Measurements from ENCODE around the gene HRAS.

Gene HRAS

GRCh38 chr11:553083-553987 lies 18.0 kb upstream of the HRAS start:
- DNase-seq, result no peak

- DNase-seq, result no peak
Observed at GRCh38 chr11:551596-551995, 16.2 kb upstream of the HRAS start.

- DNase-seq, result no peak
Observed at GRCh38 chr11:551131-551530, 15.8 kb upstream of the HRAS start.

GRCh38 chr11:550746-551085 lies 15.3 kb upstream of the HRAS start:
- no peak for DNase-seq

GRCh38 chr11:550021-550745 lies 14.8 kb upstream of the HRAS start:
- no peak for DNase-seq

- no peak for DNase-seq
Observed at GRCh38 chr11:548700-549603, 13.6 kb upstream of the HRAS start.

GRCh38 chr11:545171-545570 lies 9.8 kb upstream of the HRAS start:
- DNase-seq, result no peak

- no peak for DNase-seq
Observed at GRCh38 chr11:544817-545166, 9.4 kb upstream of the HRAS start.

GRCh38 chr11:541433-541885 lies 6.1 kb upstream of the HRAS start:
- no peak for DNase-seq

- no peak for DNase-seq
Observed at GRCh38 chr11:540583-541432, 5.4 kb upstream of the HRAS start.

GRCh38 chr11:539971-540481 lies 4.7 kb upstream of the HRAS start:
- no peak for DNase-seq

GRCh38 chr11:538431-539051 lies 3.2 kb upstream of the HRAS start:
- no peak for DNase-seq

GRCh38 chr11:537622-538430 lies 2.5 kb upstream of the HRAS start:
- DNase-seq, result no peak

GRCh38 chr11:536841-537621 lies 1.7 kb upstream of the HRAS start, which contains the start of gene LRRC56:
Gene LRRC56, plus strand, starts transcription at chr11:537527. Its CDS starts 3,158 bp downstream, at chr11:540685.
- DNase-seq, result peak; percentile 69

GRCh38 chr11:535210-535518 lies 212 bp downstream of the HRAS start:
- no peak for DNase-seq

- peak; percentile 30 for DNase-seq
Observed at GRCh38 chr11:534396-535209, 773 bp downstream of the HRAS start.

GRCh38 chr11:533586-534395 lies 1.6 kb downstream of the HRAS start:
- DNase-seq, result no peak

GRCh38 chr11:532986-533585 lies 2.3 kb downstream of the HRAS start:
- DNase-seq, result no peak

Data from COR-L47 (cell line).